Stimulated activated CD8-positive, alpha-beta memory T cell treated with anti-CD3 and anti-CD28 coated beads, Interleukin-2, amount 100 ng/mL, for 1 hour (primary cell): ENCODE data around the gene SURF1.
"Not testable (repeated sequence)": the region's sequence is repeated elsewhere in the genome, so short reads cannot be mapped to it uniquely, and the experiment has no call there.

ENCODE experiments used
- DNase-seq, 2 donors: peaks; one replicate each; pipeline ENCODE4 v3.0.0-alpha.2; 2020; ENCODE audit warnings: low read depth in 2 of 2

The SURF1 gene

GRCh38 chr9:133356391-133357091, at the start of gene SURF1, which contains the start of gene SURF2:
TSS of gene SURF1 (minus strand) at chr9:133356487. CDS start at chr9:133356453, 34 bp downstream.
TSS of gene SURF2 (plus strand) at chr9:133356550. CDS start at chr9:133356593, 43 bp downstream.
- DNase-seq = peak; percentile 76 to 85

GRCh38 chr9:133405508-133406438, 49.5 kb upstream of the SURF1 start:
- DNase-seq = no peak

GRCh38 chr9:133404454-133405002, 48.2 kb upstream of the SURF1 start:
- DNase-seq = no peak

- DNase-seq = peak; percentile 33 to 39
These were observed 47.6 kb upstream of the SURF1 start for GRCh38 chr9:133403766-133404453.

GRCh38 chr9:133402689-133403088, 46.4 kb upstream of the SURF1 start:
- DNase-seq = no peak

GRCh38 chr9:133401588-133401987, 45.3 kb upstream of the SURF1 start:
- DNase-seq = no peak

GRCh38 chr9:133400292-133400691, 44.0 kb upstream of the SURF1 start:
- no peak for DNase-seq

GRCh38 chr9:133397895-133398294, 41.6 kb upstream of the SURF1 start:
- DNase-seq = no peak

GRCh38 chr9:133397370-133397769, 41.1 kb upstream of the SURF1 start:
- DNase-seq = no peak

- no peak for DNase-seq
These were observed 40.7 kb upstream of the SURF1 start for GRCh38 chr9:133396952-133397351.

GRCh38 chr9:133394687-133395271, 38.5 kb upstream of the SURF1 start:
- no peak for DNase-seq

GRCh38 chr9:133393399-133393798, 37.1 kb upstream of the SURF1 start:
- no peak for DNase-seq

GRCh38 chr9:133392308-133392707, 36.0 kb upstream of the SURF1 start:
- DNase-seq = not testable (repeated sequence)

GRCh38 chr9:133391449-133391848, 35.2 kb upstream of the SURF1 start:
- DNase-seq = not testable (repeated sequence)

- no peak for DNase-seq
These were observed 34.4 kb upstream of the SURF1 start for GRCh38 chr9:133390713-133391112.

GRCh38 chr9:133389562-133389961, 33.3 kb upstream of the SURF1 start:
- no peak for DNase-seq

GRCh38 chr9:133389025-133389557, 32.8 kb upstream of the SURF1 start:
- no peak for DNase-seq

- DNase-seq = no peak
These were observed 31.4 kb upstream of the SURF1 start for GRCh38 chr9:133387680-133388079.

GRCh38 chr9:133386338-133386737, 30.1 kb upstream of the SURF1 start:
- DNase-seq = no peak

- no peak for DNase-seq
These were observed 29.2 kb upstream of the SURF1 start for GRCh38 chr9:133385452-133385851.

- DNase-seq = no peak
These were observed 28.5 kb upstream of the SURF1 start for GRCh38 chr9:133384736-133385321.
